ENCODE data around the gene SSR1.

Gene SSR1

GRCh38 chr6:7292596-7293255 lies 20.3 kb downstream of the SSR1 start:
- Histone ChIP-seq H4K20me1 (ENCODE audit: low read depth, low read length) (no peaks in the 10 kb centered on the region), H3K9ac (ENCODE audit: low read length) (no peak overlapping the region), H3K4me2 (ENCODE audit: low read depth, low read length, poor library complexity, severe bottlenecking) (no peak overlapping the region), H3K79me2 (ENCODE audit: insufficient read depth, low read length) (peaks cover 10% of the 10 kb centered on the region), H3K27ac (ENCODE audit: low read depth, low read length) (no peak overlapping the region), H3K36me3 (ENCODE audit: low read length) (peaks cover 74% of the 10 kb centered on the region), H2AFZ (ENCODE audit: low read depth, low read length, severe bottlenecking) (no peak overlapping the region), H3K4me3 (ENCODE audit: insufficient read depth, low read length, poor library complexity, severe bottlenecking) (no peak overlapping the region), H3F3A (ENCODE audit: insufficient read depth) (peaks cover 10% of the 10 kb centered on the region; the same call in 1 of the 2 replicates), H3K9me3 (ENCODE audit: insufficient read depth, low read length) (no peaks in the 10 kb centered on the region), H3K9me2 (replicated peaks; ENCODE audit: insufficient read depth, low read length) (no peaks in the 10 kb centered on the region), H3K27me3 (ENCODE audit: low read length) (no peaks in the 10 kb centered on the region)
- TF ChIP-seq EZH2phosphoT487 (conservative IDR thresholded peaks at IDR 0.05; ENCODE audit: low read length) = no peak
- TF ChIP-seq CTCF (IDR thresholded peaks at IDR 0.05; ENCODE audit: insufficient read depth, low read length, poor library complexity, severe bottlenecking) = no peak

- Histone ChIP-seq H3K27ac (ENCODE audit: low read depth, low read length) (no peak overlapping the region), H2AFZ (ENCODE audit: low read depth, low read length, severe bottlenecking) (no peak overlapping the region), H3K4me2 (ENCODE audit: low read depth, low read length, poor library complexity, severe bottlenecking) (no peak overlapping the region), H3K9me2 (replicated peaks; ENCODE audit: insufficient read depth, low read length) (no peaks in the 10 kb centered on the region), H3K79me2 (ENCODE audit: insufficient read depth, low read length) (0 out of 2 replicates have a peak, but pooled peaks cover under 1% of the 10 kb centered on the region), H3K4me3 (ENCODE audit: insufficient read depth, low read length, poor library complexity, severe bottlenecking) (no peak overlapping the region), H3K27me3 (ENCODE audit: low read length) (no peaks in the 10 kb centered on the region), H4K20me1 (ENCODE audit: low read depth, low read length) (no peaks in the 10 kb centered on the region), H3F3A (ENCODE audit: insufficient read depth) (peaks cover 6% of the 10 kb centered on the region; the same call in 1 of the 2 replicates), H3K36me3 (ENCODE audit: low read length) (peaks cover 67% of the 10 kb centered on the region), H3K9me3 (ENCODE audit: insufficient read depth, low read length) (no peaks in the 10 kb centered on the region), H3K9ac (ENCODE audit: low read length) (no peak overlapping the region)
- TF ChIP-seq EZH2phosphoT487 (conservative IDR thresholded peaks at IDR 0.05; ENCODE audit: low read length) (no peak), CTCF (IDR thresholded peaks at IDR 0.05; ENCODE audit: insufficient read depth, low read length, poor library complexity, severe bottlenecking) (no peak)
These were observed 22.9 kb downstream of the SSR1 start for GRCh38 chr6:7290079-7290478.

GRCh38 chr6:7285416-7285815 lies 27.6 kb downstream of the SSR1 start:
- H3K79me2 ChIP-seq (ENCODE audit: insufficient read depth, low read length) = no peaks in the 10 kb centered on the region
- H3K4me3 ChIP-seq (ENCODE audit: insufficient read depth, low read length, poor library complexity, severe bottlenecking) = no peak overlapping the region
- no peak overlapping the region for H3K4me2 ChIP-seq (ENCODE audit: low read depth, low read length, poor library complexity, severe bottlenecking)
- no peaks in the 10 kb centered on the region for H3K9me3 ChIP-seq (ENCODE audit: insufficient read depth, low read length)
- no peaks in the 10 kb centered on the region for H3K9me2 ChIP-seq (replicated peaks; ENCODE audit: insufficient read depth, low read length)
- TF ChIP-seq EZH2phosphoT487 (conservative IDR thresholded peaks at IDR 0.05; ENCODE audit: low read length) (no peak), CTCF (IDR thresholded peaks at IDR 0.05; ENCODE audit: insufficient read depth, low read length, poor library complexity, severe bottlenecking) (no peak)
- no peak overlapping the region for H2AFZ ChIP-seq (ENCODE audit: low read depth, low read length, severe bottlenecking)
- no peaks in the 10 kb centered on the region for H3K27me3 ChIP-seq (ENCODE audit: low read length)
- H3K9ac ChIP-seq (ENCODE audit: low read length) = no peak overlapping the region
- H3K27ac ChIP-seq (ENCODE audit: low read depth, low read length) = no peak overlapping the region
- H3K36me3 ChIP-seq (ENCODE audit: low read length) = peaks cover 41% of the 10 kb centered on the region
- peaks cover 4% of the 10 kb centered on the region; the same call in 1 of the 2 replicates for H3F3A ChIP-seq (ENCODE audit: insufficient read depth)
- H4K20me1 ChIP-seq (ENCODE audit: low read depth, low read length) = no peaks in the 10 kb centered on the region

Measured in SU-DHL-6 (cell line).